HUDEP-2 (cell line): Measurements from ENCODE around the gene CCL18.
"Not testable (repeated sequence)": the region's sequence is repeated elsewhere in the genome, so short reads cannot be mapped to it uniquely, and the experiment has no call there.

Experiments
- DNase-seq, 76 experiments: peaks; one replicate each; lab custom pipeline; 2025; ENCODE audit not compliant: unreplicated experiment in 76 of 76; lab: John Stamatoyannopoulos, UW

CCL18 gene

GRCh38 chr17:36063786-36064541, at the start of gene CCL18:
Gene CCL18 (plus strand): TSS chr17:36064272. CDS start chr17:36064343, 71 bp downstream.
- DNase-seq = no peak

DNA sequence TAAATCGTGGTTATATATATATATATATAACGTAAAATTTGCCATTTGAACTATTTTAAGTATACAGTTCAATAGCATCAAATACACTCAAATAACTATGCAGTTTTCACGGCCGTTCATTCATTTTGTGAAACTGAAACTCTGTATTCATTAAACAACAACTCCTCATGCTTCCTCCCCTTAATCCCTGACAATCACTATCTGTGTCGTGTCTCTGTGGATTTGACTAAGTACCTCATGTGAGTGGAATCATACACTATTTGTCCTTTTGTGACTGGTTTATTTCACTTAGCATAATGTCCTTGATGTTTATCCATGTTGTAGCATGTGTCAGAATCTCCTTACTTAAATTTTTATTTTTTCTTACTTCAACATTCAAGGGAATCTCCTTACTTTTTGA, 49.1 kb upstream of the CCL18 start:
- no peak for DNase-seq

DNA sequence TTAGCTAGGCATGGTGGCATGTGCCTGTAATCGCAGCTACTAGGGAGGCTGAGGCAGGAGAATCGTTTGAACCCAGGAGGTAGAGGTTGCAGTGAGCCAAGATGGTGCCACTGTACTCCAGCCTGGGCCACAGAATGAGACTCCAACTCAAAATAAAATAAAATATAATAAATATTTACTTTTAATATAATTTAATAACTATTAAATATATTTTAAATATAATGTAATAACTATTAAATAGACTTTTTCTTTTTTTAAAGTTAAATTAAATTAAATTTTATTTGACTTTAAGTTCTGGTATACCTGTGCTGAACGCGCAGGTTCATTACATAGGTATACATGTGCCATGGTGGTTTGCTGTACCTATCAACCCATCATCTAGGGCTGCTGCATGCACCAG, 48.2 kb upstream of the CCL18 start:
- DNase-seq = not testable (repeated sequence)

DNA sequence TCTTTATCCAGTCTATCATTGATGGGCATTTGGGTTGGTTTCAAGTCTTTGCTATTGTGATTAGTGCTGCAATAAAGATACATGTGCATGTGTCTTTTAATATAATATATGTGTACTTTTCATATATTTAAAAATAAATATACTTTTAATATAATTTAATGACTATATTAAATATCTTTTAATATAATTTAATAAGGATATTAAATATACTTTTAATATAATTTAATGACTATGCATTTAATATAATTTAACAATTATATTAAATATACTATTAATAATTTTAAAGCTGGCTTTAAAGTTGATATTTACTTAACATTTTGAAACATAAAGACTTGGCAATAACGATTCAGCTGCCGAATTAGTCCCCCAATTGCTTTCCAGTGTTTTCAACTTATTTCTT, 47.5 kb upstream of the CCL18 start:
- no peak for DNase-seq

DNA sequence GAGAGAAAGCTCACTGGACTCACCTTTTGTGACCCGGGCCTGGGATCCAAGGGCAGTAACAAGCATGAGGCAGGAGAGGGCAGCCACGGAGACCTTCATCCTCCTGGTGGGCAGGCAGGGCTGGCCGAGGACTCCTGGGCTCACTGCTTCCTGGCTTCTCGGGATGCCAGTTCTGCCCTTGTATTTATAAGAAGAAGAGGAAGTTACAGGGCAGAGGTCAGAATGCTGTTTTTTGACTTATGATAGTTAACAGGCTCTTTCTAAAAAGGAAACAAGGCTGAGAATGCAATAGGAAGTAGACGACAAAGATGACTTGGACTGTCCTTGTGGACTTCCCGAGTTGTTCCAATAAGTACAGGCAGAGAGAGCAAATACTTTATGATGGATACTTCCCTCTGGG, 46.3 kb upstream of the CCL18 start, which contains the start of gene CCL23:
Gene CCL23 (minus strand): TSS at position 174 of the 400 bp plus-strand sequence. CDS start 75 bp downstream, at position 99.
- no peak for DNase-seq

DNA sequence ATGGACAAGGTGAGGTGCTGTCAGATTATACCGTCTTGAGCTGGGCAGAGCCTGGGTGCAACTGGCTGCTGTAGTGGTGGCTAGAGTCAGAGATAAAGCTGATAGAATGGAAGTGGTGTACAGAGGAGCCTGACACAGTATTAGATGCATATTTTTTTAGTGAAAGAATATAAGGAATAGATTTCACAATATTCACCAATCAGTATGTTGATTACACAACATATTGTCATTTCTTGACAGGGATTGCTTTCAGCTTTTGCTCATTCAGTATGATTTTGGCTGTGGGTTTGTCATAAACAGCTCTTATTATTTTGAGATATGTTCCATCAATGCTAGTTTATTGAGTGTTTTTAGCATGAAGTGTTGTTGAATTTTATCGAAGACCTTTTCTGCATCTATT, 44.6 kb upstream of the CCL18 start:
- DNase-seq = no peak

- no peak for DNase-seq
Measured at GRCh38 chr17:36024106-36024869, 39.8 kb upstream of the CCL18 start.

GRCh38 chr17:36027761-36028160, 36.3 kb upstream of the CCL18 start:
- no peak for DNase-seq

DNA sequence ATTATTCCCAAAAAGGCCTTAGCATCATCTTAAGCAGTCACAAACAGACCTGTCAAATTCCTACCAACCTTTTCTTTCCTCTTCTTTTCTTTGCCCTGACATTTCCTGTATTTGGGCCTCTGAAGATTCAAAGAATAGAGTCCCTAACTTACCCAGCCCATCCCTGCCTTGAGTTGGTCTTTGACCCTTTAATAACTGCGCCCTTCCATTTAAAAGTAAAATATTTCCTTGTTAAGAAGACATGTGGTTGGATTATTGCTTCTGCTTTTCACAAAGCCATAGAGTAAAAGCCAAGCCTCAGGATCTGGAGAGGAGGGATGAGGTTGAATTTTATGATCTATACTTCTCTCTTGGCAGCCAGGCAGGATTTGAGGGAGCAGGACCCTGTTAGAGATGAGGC, 33.1 kb upstream of the CCL18 start:
- DNase-seq = no peak

GRCh38 chr17:36034127-36034526, 29.9 kb upstream of the CCL18 start:
- peak in 4 of 76 experiments; percentile 2 to 58 (median 29) for DNase-seq

GRCh38 chr17:36036235-36036634, 27.8 kb upstream of the CCL18 start:
- DNase-seq = no peak

GRCh38 chr17:36048066-36048465, 16.0 kb upstream of the CCL18 start:
- peak in 17 of 76 experiments; percentile 1 to 64 (median 15) for DNase-seq

DNA sequence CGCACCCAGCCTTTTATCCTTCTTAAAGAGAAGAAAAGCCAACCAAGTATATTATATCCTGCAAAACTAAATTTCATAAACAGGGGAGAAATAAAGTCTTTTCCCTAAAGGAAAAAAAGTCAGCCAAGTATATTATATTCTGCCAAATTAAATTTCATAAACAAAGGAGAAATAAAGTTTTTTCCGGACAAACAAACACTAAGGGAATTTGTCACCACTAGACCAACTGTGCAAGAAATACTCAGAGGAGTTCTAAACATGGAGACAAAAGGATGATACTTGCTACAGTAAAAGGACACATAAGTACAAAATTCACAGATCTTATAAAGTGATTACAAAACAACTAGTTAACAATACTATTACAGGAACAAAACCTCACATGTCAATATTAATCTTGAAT, 14.4 kb upstream of the CCL18 start:
- no peak for DNase-seq

DNA sequence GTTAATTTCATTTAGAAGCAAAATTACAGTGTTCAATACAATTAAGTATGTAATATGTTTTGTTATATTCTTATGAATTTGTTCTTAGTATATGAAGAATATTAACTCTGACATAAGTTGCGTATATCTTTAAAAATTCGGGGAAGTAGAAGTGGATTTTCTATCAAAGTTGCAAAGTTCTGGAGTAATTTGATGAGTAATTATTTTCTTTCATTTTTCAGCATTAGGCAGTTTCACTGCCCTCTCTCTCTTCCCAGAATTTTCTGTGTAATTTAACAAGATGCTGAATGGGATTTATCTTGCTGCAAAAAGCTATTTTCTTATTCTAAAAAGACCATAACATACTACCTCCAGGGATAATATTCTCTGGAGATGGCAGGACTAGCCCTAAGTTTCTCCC, 8.9 kb upstream of the CCL18 start:
- DNase-seq = no peak

DNA sequence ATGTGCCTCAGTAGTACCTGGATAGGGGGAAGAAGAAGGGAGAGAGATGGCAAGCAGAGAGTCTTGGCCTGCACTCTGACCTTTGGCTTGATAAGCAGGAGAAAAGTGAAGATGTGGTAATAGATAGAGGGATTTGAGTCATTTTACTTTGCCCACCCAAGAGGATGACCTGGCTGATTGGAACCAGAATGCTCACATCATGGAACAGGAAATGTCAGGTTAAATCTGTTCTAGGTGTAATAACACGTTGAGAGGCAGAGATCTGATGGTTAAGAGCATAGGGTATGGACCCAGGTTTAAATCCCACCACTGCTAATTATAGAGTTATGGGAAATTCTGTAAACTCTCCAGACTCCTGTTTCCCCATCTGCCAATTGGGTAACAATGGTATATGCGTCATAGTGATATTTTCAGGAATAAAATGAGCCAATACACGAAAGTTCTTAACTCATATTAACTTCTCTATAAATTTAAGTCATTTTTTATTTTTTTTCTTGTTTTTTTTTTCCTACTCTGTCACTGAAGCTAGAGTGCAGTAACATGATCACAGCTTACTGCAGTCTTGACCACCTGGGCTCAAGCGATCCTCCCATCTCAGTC, 8.1 kb upstream of the CCL18 start:
- DNase-seq = no peak

GRCh38 chr17:36057911-36058310, 6.2 kb upstream of the CCL18 start:
- no peak for DNase-seq

DNA sequence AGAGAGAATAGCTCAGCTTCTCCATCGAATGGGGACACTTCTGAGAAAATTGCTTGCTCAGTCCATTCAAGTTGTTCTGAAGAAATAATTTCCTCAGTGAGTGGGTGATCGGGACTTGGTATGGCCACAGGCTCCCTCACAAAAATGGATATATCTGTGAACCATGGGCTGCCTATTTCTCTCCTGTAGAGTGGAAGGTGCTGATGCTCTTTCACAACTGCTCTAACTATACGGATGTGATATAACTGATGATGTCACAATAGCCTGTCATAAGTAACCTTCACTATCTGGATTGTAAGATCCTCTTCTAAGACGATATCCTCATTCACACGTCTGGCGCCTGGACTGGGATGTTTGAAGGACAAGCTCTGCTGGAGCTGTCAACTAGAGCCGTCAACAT, 4.7 kb upstream of the CCL18 start:
- no peak for DNase-seq

DNA sequence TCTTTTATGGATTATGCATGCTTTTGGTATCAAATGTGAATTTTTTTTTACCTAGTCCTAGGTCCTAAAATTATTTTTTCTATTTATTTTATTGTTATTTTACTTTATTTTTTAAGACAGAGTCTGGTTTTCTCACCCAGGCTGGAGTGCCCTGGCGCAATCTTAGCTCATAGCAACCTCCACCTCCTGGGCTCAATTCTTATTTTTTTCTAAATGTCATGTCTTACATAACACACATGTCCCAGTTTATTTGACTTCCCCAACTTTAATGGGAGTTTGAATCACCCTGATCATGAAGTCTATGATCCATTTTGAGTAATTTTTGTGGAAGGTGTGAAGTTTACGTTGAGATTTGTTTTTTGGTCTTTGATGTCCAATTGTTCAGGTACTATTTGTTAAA, 3.3 kb upstream of the CCL18 start:
- no peak for DNase-seq

DNA sequence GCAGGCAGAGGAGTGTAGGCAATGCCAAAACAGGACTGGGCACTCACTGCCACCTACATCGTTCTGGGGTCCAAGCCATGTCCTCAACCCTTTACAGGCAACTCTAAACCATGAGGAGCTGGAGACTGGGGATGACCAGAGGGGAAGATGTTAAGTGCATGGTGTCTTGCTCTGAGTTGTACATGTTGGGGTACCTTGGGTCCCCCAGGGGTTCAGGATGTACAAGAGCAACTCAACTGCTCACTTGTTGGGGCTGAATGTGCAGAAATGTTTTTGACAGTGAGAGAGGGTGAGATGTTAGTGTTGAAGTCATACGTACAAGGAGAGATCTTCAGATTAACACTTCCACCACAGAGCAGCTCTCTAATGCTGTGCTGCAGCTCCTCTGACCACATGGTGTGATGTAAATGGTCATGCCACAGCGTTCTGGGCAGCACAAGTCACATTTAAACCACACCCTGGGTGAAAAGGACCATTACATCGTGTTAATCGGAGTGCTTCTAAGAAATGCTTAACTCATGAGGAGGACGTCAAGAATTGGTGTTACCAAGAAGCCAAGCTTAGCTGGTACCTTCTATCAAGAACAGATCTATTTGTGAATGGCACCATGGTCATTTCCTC, 2.4 kb downstream of the CCL18 start:
- DNase-seq = no peak

DNA sequence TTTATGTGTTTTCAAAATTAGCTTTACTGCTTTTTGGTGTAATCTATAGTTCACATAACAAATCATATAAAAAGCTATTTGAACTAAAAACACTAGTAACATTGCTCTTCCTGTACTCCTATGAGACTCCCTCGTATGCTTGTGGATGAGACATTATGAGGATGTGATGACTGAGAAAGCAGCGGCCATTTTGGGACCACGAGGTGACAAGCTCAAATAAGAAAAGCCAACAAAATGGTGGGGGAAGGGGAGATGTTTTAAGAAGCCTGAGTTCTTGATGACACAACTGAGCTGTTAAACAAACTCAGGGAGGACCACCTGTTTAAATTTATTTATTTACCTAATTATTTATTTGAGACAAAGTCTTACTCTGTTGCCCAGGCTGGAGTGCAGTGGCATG, 4.5 kb downstream of the CCL18 start:
- DNase-seq = no peak

DNA sequence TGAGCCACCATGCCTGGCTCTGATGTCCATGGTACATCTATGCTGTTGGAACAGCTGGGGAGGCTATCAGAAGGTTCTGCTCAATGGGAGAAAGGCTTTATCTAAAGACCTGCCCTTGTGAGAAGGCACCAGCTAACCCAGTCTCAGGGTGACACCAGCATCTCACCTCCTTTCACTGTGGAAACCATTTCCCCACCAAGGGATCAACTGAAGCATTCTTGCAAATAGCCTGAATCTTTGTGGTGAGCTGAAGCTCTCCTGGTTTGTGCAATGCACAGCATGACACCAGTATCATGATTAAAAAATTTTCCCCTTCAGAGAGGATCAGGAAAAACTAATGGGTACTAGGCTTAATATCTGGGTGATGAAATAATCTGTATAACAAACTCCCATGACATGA, 5.1 kb downstream of the CCL18 start:
- no peak for DNase-seq
